Measurements from ENCODE around the gene FAM111B.
A peak's percentile ranks its signal among the peaks of the same experiment; 100 is the strongest.
"Not testable (repeated sequence)": the region's sequence is repeated elsewhere in the genome, so short reads cannot be mapped to it uniquely, and the experiment has no call there.

FAM111B gene

DNA sequence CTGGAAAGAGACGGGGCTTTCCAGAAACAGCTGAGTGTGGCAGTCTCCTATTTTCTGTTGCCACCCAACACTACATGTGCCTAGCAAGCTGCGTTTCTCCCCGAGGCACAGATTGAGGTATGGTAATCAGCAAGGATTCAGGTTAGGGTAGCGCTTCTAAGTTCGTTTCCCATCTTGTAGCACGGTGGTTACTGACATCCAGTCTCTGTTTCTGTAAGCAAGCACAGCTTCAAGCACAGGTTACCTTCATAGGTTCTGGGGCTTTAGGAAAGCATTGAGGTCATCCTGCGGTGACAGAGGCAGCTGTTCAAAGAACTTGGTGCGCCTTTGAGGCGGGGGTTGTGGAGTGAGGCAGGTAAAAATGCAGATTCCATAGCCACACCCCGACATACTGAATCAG, 684 bp downstream of the FAM111B start:
- DNase-seq: not testable (repeated sequence)

DNA sequence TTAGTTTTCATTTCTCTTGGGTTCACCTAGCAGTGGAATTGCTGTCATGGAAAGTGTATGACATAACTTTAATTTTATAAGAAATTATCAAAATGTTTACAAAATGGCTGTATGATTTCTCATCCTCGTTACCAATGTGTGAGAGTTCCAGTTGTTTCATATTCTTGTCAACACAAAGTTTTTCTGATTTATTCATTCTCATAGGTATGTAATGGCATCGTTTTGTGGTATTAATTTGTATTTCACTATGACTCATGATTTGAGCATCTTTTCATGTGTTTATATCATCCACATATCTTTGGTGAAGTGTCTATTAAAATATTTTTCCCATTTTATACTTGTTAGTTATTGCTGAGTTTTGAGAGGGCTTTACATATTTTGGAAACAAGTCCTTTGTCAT, 5.5 kb downstream of the FAM111B start:
- no peak for DNase-seq

DNA sequence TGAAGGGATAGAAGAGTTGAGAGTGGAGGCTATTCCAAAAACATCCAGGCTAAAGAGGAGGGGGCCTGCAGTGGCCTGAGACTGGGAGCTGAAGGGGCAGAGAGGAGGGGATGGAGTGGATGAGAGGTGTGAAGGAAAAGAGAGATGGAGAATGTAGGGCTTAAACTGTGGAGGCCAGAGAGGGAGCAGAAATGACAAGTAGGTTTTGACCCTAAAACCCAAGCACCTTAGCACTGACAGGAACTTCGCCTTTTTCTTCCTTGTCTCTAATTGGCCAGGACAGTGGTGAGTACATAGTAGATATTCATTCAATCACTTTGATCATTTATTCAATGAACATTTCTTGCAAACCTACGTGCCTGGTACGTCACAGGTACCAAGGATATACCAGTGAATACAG, 7.3 kb downstream of the FAM111B start:
- no peak for DNase-seq

DNA sequence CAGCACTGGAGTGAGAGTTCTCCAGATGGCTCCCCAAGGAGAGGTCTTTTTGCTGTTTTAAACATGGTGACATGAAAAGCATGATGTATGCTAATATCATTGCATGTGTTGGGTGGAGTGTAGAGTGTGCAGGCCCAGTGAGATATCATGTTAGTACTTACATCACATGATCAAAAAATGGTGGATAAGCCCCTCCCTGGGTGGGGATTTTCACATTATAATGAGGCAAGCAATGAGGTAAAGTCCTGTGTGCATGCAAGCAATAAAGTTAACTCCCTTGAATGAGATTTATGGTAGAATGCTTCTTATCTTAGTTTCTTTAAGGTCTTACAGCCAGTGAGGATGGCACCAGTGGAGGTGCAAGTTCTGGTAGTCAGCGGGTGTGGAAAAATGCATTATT, 8.5 kb downstream of the FAM111B start:
- DNase-seq: no peak

DNA sequence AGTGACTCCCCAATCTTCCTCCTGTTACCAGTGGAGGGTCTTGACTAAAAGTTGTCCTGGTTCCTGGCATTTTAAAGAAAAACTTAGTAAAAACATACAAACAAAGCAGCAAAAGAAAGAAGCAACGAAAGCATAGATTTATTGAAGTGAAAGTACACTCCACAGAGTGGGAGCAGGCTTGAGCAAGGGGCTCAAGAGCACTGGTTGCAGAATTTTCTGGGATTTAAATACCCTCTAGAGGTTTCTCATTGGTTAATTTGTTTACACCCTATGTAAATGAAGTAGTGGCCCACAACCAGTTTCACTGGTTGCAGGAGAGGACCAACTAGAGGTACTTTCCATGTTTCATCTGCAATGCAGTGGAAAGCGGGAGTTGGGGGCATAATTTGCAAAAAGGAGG, 10.7 kb downstream of the FAM111B start:
- no peak for DNase-seq

DNA sequence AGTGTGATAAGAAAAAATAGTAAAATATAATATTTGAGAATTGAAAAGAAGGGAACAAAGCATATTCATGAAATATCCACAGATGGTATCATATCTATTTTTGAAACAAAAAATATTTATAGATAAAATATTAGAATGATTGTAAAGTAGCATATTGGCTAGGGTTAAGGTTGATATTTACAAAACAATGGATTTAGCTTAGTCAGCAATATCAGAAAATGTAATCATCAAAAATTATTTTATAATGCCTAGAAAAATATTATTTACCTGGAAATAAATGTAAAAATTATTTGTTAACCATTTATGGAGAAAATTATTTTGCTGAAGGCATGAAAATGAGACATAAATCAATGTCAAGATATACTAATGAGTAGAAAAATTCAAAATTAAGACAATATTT, 12.8 kb downstream of the FAM111B start:
- DNase-seq: no peak

DNA sequence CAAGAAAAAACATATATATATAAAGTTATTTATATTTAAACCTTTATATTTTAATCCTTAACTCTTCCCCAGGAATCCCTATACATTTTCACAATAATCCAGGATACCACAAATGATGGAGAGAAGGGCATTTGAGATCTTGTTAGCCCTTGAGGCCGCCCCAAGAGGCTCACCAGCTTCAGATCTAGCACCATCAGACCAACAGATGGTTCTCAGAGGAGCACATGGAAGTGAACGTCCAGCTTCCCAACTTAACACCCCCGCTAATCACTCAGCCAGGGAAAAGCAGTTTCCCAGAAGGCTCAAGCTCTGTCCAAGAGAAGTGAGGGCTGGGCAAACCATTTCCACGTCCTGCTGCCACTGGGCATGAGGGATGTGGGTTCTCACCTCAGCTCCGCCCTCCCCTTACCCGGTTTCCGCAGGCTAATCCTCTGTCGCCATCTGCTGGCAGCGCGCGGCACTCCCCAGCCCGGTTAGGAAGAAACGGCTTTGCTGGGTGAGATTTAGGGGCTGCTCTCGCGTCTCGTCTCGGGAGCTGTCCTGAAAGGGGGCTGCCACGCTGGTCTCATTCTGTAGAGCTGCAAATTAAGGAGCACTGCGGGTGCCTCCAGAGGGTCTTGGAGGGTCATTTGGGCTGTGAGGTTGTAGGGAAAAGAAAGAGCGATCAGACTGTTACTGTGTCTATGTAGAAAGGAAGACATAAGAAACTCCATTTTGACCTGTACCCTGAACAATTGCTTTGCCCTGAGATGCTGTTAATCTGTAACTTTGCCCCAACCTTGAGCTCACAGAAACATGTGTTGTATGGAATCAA, 28.8 kb downstream of the FAM111B start:
- DNase-seq: no peak

DNA sequence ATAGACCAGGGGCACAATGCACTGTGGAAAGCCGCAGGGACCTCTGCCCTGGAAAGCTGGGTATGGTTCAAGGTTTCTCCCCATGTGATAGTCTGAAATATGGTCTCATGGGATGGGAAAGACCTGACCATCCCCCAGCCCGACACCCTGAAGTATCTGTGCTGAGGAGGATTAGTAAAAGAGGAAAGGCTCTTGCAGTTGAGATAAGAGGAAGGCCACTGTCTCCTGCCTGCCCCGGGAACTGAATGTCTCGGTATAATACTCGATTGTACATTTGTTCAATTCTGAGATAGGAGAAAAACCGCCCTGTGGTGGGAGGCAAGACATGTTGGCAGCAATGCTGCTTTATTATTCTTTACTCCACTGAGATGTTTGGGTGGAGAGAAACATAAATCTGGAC, 29.5 kb downstream of the FAM111B start:
- DNase-seq: not testable (repeated sequence)

DNA sequence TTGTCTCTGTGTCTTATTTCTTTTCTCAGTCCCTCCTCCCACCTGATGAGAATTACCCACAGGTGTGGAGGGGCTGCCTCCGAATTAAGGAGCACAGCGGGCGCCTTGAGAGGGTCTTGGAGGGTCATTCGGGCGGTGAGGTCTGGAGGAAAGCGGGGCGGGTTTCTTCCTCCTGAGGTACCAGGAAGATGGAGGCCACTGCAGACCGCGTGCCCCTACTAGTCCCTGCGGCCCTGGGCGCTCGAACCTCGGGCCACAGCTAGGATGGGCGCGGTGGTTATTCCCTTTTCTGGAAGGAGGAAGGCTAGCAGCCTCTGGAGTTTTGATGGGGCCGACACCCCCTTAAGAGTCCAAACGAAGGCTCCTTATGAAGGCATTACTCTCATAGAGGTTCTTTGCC, 30.2 kb downstream of the FAM111B start:
- no peak for DNase-seq

DNA sequence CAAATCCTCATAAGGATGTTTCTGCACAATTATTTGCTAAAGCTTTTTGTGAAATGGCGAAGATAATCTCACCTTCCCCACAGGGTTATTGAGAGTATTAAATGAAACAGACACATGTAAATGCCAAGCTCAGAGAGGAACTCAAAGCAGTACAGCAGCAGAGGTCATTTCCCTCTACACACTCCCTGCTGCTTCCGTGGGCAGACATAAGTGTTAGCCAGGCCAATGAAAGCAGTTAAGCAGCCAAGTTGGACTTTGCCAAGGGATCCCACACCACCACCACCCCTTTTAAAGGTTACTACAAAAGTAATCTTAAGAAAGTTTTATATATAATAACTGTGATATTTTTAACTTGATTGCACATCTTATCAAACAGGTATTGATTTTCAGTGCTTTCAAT, 31.6 kb downstream of the FAM111B start:
- no peak for DNase-seq

DNA sequence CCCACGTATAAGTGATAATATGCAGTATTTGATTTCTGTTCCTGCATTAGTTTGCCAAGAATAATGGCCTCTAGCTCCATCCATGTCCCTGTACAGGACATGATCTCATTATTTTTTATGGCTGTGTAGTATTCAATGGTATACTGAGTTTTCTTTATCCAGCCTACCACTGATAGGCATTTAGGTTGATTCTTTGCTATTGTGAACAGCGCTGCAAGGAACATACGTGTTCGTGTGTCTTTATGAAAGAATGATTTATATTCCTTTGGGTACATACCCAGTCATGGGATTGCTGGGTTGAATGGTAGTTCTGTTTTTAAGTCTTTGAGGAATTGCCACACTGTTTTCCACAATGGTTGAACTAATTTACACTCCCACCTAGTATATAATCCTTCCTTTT, 34.2 kb downstream of the FAM111B start:
- no peak for DNase-seq

DNA sequence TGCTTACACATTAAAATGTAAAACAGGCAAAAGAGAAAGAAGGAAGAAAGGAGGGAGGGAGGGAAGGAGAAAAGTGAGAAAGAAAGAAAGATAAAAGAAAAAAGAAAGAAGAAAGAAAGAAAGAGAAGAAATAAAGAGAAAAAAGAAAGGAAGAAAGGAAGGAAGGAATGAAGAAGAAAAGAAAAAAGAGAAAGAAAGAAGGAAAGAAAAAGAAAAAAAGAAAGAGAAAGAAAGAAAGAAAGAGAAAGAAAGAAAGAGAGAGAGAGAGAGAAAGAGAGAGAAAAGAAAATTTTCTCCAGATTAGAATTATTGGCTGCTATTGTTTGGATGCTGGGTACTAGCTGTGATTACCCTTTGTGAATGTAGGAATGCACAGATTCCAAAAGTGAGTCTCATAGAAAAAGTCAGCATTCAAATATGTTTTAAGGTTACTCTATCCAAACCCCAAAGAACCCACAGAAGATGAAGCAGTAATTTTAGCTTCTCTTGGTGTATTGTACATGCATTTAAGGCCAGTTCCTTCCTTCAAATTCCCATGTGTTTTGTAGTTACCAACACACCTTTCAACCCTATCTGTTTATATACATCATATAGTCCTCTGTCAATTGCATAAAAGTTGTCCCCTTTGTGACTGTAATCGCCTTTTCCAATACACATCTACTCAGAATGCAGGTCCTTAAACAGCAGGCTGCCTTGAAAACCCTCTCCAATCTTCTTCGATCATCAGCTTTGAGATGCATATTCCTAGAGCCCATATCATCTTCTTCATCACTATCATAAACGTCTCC, 34.8 kb downstream of the FAM111B start:
- DNase-seq: no peak

DNA sequence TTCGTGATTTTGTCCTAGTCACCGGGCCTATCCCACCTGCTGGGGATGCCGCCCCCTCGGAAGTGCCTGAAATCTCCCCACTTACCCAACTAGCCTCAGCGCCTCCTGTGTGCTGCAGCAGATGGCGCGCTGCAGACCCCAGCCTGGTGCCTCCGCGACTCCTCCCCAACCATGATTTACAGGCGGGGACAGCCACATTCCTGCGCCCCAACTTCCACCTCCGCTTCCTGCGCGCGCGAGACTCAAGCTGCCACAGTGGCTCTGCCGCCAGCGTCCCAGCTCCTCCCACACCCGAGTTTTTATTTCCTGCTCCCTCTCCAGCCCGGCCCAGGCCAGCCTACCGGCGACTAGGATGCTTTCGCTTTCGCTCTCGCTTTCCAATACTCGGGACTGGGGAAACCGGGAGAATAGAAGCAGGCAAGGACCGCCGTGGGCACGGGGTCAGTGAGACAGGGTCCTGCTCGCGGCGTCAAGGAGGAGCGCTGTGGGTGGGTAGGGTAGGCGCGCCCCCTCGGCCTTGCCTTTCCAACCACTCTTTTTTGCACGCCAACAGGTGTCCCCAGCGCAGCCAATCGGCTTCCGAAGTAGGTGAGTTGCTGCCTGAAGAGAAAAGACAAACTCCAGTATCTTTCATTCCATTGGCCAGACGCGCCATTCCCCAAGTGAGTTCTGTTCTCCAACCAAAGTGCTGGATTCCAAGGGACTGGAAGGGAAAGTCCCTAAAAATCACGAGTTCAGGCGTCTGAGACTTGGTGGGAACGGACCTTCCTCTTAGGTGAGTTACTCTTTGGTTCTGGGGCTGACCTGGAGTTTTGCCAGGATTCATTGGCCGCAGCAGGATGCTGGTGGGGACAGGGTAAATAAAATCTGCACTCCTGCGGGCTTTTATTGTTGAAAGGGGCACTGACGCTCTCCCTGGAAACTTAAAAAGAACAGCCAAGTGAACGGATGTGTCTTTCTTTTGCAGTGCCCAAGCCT, 35.8 kb downstream of the FAM111B start, which contains the start of gene FAM111A:
Gene FAM111A, plus strand, starts transcription at position 327 of the 978 bp plus-strand sequence. CDS start 6,017 bp downstream, outside the sequence.
- peak; percentile 51 for DNase-seq

DNA sequence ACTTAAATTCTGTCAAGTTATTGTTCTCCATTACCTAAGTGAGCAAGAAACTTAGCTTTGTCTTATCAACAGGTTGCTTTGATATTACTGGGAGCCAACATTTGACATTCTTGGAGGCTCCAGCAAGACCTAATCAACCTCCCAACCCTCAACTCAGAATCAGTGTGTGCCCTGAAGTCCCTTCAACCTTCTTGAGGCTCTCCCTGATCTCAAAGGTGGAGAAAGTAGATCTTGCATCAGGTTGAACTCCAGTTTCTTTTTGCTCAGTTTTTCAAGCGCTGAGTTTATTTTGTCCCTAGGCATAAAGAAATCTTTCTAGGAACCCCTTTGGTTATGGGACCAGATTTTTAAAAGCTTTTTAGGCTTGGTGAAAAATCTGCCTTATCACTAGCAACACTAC, 37.1 kb downstream of the FAM111B start:
- DNase-seq: no peak

DNA sequence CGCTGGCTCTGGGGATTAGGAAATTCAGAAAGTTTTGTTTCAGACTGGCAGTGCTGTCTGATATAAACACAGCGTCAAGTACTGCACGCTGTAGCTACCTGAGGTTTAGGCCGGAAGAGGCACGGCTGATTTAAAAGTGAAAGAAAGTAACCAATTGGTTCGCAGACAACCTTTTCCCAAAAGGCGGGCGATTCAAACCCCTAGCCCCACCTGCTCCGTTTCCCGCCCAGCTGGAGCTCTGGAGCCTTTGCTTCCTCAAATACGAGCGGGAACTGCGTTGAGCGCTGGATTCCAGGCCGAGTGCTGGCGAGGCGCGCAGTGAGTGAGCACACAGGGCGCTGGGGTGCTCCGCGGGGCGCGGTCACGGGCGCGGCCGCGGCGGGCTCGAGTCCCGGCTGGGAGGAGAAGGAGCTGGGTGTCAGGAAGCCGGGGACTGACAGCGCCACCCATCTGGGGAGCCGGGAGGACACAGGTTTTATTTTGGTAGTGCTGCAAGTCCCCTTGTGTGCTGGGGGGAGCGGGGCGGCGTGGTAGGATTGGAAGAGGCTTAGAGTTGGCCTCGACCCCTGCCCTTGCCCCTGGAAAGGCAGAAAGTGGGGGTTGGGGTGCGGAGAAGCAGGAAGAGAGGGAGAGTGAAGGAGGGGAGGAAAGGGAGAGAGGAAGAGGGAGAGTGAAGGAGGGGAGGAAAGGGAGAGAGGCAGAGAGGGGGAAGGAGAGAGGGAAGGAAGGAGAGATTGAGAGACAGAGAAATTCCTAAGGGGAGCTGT, 37.7 kb downstream of the FAM111B start:
- DNase-seq: peak; percentile 9

DNA sequence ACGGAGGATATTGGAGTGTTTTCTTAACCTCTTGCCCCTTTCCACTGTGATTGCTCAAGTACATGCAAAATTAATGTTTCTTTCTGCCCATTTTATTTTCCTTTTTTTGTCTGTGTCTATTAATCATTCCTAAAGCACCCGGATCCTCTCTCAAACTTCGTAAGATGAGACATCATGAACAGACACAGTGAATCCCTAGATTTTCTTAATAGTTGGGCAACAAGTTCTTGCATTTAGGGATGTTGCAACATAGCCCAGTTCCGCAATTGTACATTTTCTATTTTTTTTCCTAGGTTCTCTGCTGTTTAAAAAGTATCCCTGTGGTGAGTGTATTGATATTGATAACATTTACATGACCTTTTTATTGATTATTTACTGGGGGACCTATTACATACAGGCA, 38.5 kb downstream of the FAM111B start:
- no peak for DNase-seq

DNA sequence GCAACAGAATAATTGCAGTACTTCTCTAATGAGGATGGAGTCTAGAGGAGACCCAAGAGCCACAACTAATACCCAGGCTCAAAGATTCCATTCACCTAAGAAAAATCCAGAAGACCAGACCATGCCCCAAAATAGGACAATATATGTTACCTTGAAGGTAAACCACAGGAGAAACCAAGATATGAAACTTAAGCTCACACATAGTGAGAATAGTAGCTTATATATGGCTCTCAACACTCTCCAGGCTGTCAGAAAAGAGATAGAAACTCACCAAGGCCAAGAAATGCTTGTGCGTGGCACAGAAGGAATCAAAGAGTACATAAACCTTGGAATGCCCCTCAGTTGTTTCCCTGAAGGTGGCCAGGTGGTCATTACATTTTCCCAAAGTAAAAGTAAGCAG, 44.7 kb downstream of the FAM111B start:
- DNase-seq: no peak

DNA sequence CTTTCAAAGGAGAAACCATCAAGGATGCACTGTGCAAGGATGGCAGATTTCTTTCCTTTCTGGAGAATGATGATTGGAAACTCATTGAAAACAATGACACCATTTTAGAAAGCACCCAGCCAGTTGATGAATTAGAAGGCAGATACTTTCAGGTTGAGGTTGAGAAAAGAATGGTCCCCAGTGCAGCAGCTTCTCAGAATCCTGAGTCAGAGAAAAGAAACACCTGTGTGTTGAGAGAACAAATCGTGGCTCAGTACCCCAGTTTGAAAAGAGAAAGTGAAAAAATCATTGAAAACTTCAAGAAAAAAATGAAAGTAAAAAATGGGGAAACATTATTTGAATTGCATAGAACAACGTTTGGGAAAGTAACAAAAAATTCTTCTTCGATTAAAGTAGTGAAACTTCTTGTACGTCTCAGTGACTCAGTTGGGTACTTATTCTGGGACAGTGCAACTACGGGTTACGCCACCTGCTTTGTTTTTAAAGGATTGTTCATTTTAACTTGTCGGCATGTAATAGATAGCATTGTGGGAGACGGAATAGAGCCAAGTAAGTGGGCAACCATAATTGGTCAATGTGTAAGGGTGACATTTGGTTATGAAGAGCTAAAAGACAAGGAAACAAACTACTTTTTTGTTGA, 45.4 kb downstream of the FAM111B start:
- no peak for DNase-seq

DNA sequence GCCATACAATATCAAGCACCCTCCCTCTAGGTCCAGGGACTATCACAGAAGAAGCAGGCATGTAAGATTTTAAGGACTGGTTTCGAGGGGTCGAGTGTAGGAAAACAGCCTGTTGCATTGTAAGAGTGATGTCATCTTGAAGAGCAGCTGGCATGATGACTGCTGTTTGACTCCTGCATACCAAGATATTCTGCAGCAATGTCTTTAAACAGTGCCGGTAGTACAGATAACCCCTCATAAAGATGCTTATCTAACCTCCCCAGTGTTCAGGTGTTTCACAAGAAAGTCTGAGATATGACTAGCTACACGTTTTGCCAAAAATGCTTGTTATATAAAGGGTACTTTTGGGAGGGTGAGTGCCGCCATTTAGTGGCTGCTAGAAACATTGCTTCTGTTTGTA, 47.6 kb downstream of the FAM111B start:
- DNase-seq: no peak

DNA sequence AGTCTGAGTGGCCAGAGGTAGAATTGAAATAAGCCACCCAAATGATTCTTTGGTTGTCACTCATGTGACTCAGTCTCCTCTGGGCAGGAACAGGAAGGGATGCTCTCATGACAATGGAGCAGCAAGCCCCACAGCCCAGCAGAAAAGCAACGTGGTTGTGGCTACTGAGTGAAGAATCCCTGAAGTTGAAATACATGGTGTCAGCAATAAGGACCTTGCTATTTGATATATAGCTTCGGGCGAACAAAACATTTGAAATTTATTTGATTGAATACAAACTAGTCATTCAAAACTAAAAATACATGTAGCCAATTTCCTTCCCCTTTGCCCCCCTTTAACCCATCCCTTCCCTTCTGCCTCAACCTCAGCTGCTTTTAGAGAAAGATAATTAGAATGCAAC, 50.4 kb downstream of the FAM111B start:
- no peak for DNase-seq

DNA sequence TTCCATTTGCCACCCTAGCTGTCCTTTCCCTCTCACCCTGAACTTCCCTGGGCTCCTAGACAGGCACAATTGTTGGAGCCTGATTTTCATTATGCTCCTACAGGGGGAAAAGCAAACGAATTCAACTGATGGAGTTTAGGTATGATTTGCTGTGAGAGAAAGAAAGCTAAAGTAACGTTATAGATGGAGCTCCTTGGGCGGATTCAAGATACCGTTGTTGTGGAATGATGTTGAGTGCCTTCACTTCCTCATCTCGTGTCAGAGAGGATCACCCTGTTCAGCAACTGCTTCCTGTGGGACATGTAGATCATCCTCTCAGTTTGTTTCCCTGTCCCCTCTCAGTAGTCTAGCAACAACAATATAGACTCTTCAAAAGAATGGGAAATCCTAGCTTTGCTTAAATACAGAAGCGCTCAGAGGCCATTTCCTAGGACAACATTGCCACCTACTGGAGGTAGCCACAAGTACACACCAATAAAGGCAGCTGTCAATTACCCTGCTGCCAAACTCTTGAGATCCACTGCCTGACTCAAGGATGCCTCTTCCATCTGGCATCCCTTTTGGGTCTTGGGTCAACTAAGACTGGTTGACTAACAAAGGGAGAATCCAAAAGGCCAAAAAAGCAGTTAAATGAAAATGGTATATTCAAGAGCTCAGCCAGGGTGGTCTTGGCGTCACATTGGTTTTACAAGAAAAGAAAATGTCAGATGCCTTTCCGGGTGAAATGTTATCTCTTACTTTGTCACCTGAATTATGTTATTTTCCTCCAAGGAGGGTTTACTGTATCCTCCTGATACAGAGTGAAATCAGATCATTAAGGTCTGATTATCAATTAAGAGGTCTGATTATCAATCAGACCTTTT, 51.4 kb downstream of the FAM111B start:
- DNase-seq: no peak
